ENCODE measurements around the gene WDR74. TPM values are rescaled to one million over a fixed set of nuclear protein-coding genes. Genes with fewer than 3 reads are reported as not detected.

The WDR74 gene
- total RNA-seq, 1 experiment from 2014 or later, result 110 TPM

DNA sequence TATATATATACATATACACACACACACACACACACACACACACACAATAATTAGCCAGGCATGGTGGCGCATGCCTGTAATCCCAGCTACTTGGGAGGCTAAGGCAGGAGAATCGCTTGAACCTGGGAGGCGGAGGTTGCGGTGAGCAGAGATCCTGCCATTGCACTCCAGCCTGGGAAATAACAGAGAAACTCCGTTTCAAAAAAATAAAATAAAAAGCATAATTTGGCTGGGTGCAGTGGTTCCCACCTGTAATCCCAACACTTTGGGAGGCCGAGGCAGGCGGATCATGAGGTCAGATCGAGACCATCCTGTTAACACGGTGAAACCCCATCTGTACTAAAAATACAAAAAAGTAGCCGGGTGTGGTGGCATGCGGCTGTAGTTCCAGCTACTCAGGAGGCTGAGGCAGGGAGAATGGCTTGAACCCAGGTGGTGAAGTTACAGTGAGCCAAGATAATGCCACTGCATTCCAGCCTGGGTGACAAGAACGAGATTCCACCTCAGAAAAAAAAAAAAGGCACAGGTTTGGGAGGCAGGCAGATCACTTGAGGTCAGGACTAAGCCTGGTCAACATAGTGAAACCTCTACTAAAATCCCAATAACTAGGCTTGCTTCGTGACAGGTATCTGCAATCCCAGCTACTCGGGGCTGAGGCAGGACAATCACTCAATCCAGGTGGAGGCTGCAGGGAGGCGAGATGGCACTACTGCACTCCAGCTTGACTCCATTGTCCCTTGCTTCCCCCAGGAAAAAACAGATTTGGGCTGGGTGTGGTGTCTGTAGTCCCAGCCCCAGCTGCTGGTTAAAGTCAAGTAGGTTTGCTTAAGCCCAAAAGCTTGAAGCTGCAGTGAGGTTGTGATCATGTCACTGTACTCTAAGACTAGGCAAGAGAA, 11.8 kb upstream of the WDR74 start (continued):
- TF ChIP-seq, protein P1, sequence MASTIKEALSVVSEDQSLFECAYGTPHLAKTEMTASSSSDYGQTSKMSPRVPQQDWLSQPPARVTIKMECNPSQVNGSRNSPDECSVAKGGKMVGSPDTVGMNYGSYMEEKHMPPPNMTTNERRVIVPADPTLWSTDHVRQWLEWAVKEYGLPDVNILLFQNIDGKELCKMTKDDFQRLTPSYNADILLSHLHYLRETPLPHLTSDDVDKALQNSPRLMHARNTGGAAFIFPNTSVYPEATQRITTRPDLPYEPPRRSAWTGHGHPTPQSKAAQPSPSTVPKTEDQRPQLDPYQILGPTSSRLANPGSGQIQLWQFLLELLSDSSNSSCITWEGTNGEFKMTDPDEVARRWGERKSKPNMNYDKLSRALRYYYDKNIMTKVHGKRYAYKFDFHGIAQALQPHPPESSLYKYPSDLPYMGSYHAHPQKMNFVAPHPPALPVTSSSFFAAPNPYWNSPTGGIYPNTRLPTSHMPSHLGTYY (CRISPR knock-in tag; IDR thresholded peaks at IDR 0.05), result peak; percentile 95
- TF ChIP-seq ZNF396 (CRISPR knock-in tag; IDR thresholded peaks at IDR 0.05; ENCODE audit: borderline replicate concordance) (no peak), ZNF263 (CRISPR knock-in tag; IDR thresholded peaks at IDR 0.05; ENCODE audit: low read depth) (no peak), MXD4 (CRISPR knock-in tag; IDR thresholded peaks at IDR 0.05; ENCODE audit: borderline replicate concordance) (no peak), SOX15 (CRISPR knock-in tag; IDR thresholded peaks at IDR 0.05) (no peak), GRHL2 (CRISPR knock-in tag; IDR thresholded peaks at IDR 0.05; ENCODE audit: insufficient replicate concordance, severe bottlenecking) (no peak), SP1 (CRISPR knock-in tag; conservative IDR thresholded peaks at IDR 0.05) (peak; percentile 32; the same call in 1 of the 2 replicates), ELF4 (CRISPR knock-in tag; IDR thresholded peaks at IDR 0.05; ENCODE audit: low read depth) (no peak), ZNF416 (CRISPR knock-in tag; IDR thresholded peaks at IDR 0.05) (peak; percentile 96), NR3C1 (CRISPR knock-in tag; conservative IDR thresholded peaks at IDR 0.05; ENCODE audit: low read depth) (no peak), KAT7 (CRISPR knock-in tag; IDR thresholded peaks at IDR 0.05; ENCODE audit: borderline replicate concordance) (no peak), NFE2L1 (CRISPR knock-in tag; IDR thresholded peaks at IDR 0.05) (0 out of 2 replicates have a peak, but pooled peaks have one; percentile 55), NR2C2 (CRISPR knock-in tag; IDR thresholded peaks at IDR 0.05) (no peak)
- TF ChIP-seq, protein P2, sequence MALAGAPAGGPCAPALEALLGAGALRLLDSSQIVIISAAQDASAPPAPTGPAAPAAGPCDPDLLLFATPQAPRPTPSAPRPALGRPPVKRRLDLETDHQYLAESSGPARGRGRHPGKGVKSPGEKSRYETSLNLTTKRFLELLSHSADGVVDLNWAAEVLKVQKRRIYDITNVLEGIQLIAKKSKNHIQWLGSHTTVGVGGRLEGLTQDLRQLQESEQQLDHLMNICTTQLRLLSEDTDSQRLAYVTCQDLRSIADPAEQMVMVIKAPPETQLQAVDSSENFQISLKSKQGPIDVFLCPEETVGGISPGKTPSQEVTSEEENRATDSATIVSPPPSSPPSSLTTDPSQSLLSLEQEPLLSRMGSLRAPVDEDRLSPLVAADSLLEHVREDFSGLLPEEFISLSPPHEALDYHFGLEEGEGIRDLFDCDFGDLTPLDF (CRISPR knock-in tag; IDR thresholded peaks at IDR 0.05), result peak; percentile 72; the same call in 1 of the 2 replicates
- TF ChIP-seq, protein P3, sequence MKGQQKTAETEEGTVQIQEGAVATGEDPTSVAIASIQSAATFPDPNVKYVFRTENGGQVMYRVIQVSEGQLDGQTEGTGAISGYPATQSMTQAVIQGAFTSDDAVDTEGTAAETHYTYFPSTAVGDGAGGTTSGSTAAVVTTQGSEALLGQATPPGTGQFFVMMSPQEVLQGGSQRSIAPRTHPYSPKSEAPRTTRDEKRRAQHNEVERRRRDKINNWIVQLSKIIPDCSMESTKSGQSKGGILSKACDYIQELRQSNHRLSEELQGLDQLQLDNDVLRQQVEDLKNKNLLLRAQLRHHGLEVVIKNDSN (CRISPR knock-in tag; IDR thresholded peaks at IDR 0.05), result no peak; the same call in 1 of the 2 replicates
- TF ChIP-seq, protein P4, sequence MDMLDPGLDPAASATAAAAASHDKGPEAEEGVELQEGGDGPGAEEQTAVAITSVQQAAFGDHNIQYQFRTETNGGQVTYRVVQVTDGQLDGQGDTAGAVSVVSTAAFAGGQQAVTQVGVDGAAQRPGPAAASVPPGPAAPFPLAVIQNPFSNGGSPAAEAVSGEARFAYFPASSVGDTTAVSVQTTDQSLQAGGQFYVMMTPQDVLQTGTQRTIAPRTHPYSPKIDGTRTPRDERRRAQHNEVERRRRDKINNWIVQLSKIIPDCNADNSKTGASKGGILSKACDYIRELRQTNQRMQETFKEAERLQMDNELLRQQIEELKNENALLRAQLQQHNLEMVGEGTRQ (CRISPR knock-in tag; IDR thresholded peaks at IDR 0.05), result no peak; the same call in 1 of the 2 replicates
- TF ChIP-seq, protein P5, sequence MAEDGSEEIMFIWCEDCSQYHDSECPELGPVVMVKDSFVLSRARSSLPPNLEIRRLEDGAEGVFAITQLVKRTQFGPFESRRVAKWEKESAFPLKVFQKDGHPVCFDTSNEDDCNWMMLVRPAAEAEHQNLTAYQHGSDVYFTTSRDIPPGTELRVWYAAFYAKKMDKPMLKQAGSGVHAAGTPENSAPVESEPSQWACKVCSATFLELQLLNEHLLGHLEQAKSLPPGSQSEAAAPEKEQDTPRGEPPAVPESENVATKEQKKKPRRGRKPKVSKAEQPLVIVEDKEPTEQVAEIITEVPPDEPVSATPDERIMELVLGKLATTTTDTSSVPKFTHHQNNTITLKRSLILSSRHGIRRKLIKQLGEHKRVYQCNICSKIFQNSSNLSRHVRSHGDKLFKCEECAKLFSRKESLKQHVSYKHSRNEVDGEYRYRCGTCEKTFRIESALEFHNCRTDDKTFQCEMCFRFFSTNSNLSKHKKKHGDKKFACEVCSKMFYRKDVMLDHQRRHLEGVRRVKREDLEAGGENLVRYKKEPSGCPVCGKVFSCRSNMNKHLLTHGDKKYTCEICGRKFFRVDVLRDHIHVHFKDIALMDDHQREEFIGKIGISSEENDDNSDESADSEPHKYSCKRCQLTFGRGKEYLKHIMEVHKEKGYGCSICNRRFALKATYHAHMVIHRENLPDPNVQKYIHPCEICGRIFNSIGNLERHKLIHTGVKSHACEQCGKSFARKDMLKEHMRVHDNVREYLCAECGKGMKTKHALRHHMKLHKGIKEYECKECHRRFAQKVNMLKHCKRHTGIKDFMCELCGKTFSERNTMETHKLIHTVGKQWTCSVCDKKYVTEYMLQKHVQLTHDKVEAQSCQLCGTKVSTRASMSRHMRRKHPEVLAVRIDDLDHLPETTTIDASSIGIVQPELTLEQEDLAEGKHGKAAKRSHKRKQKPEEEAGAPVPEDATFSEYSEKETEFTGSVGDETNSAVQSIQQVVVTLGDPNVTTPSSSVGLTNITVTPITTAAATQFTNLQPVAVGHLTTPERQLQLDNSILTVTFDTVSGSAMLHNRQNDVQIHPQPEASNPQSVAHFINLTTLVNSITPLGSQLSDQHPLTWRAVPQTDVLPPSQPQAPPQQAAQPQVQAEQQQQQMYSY (CRISPR knock-in tag; IDR thresholded peaks at IDR 0.05), result no peak
- TF ChIP-seq, protein P6, sequence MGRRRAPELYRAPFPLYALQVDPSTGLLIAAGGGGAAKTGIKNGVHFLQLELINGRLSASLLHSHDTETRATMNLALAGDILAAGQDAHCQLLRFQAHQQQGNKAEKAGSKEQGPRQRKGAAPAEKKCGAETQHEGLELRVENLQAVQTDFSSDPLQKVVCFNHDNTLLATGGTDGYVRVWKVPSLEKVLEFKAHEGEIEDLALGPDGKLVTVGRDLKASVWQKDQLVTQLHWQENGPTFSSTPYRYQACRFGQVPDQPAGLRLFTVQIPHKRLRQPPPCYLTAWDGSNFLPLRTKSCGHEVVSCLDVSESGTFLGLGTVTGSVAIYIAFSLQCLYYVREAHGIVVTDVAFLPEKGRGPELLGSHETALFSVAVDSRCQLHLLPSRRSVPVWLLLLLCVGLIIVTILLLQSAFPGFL (CRISPR knock-in tag; IDR thresholded peaks at IDR 0.05; ENCODE audit: borderline replicate concordance), result peak; percentile 55; the same call in 1 of the 2 replicates
- TF ChIP-seq, protein P7, sequence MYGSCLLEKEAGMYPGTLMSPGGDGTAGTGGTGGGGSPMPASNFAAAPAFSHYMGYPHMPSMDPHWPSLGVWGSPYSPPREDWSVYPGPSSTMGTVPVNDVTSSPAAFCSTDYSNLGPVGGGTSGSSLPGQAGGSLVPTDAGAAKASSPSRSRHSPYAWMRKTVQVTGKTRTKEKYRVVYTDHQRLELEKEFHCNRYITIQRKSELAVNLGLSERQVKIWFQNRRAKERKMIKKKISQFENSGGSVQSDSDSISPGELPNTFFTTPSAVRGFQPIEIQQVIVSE (CRISPR knock-in tag; IDR thresholded peaks at IDR 0.05; ENCODE audit: borderline replicate concordance), result no peak
- TF ChIP-seq, protein P8, sequence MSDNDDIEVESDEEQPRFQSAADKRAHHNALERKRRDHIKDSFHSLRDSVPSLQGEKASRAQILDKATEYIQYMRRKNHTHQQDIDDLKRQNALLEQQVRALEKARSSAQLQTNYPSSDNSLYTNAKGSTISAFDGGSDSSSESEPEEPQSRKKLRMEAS (CRISPR knock-in tag; IDR thresholded peaks at IDR 0.05), result 0 out of 2 replicates have a peak, but pooled peaks have one; percentile 28
- TF ChIP-seq, protein P9, sequence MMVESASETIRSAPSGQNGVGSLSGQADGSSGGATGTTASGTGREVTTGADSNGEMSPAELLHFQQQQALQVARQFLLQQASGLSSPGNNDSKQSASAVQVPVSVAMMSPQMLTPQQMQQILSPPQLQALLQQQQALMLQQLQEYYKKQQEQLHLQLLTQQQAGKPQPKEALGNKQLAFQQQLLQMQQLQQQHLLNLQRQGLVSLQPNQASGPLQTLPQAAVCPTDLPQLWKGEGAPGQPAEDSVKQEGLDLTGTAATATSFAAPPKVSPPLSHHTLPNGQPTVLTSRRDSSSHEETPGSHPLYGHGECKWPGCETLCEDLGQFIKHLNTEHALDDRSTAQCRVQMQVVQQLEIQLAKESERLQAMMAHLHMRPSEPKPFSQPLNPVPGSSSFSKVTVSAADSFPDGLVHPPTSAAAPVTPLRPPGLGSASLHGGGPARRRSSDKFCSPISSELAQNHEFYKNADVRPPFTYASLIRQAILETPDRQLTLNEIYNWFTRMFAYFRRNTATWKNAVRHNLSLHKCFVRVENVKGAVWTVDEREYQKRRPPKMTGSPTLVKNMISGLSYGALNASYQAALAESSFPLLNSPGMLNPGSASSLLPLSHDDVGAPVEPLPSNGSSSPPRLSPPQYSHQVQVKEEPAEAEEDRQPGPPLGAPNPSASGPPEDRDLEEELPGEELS (CRISPR knock-in tag; IDR thresholded peaks at IDR 0.05), result no peak
- TF ChIP-seq, protein P10, sequence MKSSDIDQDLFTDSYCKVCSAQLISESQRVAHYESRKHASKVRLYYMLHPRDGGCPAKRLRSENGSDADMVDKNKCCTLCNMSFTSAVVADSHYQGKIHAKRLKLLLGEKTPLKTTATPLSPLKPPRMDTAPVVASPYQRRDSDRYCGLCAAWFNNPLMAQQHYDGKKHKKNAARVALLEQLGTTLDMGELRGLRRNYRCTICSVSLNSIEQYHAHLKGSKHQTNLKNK (CRISPR knock-in tag; IDR thresholded peaks at IDR 0.05), result no peak
- TF ChIP-seq, protein P11, sequence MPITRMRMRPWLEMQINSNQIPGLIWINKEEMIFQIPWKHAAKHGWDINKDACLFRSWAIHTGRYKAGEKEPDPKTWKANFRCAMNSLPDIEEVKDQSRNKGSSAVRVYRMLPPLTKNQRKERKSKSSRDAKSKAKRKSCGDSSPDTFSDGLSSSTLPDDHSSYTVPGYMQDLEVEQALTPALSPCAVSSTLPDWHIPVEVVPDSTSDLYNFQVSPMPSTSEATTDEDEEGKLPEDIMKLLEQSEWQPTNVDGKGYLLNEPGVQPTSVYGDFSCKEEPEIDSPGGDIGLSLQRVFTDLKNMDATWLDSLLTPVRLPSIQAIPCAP (CRISPR knock-in tag; IDR thresholded peaks at IDR 0.05), result no peak

Data from WTC11 (cell line).